ENCODE measurements around the gene PHF20. TPM values are rescaled to one million over a fixed set of nuclear protein-coding genes. Genes with fewer than 3 reads are reported as not detected.

Gene PHF20
- total and polyA plus RNA-seq, 2 of the 8 experiments (the other 6 are each of a cell fraction or from before 2014, with no cell fraction given): 25.6 to 70.1 TPM

DNA sequence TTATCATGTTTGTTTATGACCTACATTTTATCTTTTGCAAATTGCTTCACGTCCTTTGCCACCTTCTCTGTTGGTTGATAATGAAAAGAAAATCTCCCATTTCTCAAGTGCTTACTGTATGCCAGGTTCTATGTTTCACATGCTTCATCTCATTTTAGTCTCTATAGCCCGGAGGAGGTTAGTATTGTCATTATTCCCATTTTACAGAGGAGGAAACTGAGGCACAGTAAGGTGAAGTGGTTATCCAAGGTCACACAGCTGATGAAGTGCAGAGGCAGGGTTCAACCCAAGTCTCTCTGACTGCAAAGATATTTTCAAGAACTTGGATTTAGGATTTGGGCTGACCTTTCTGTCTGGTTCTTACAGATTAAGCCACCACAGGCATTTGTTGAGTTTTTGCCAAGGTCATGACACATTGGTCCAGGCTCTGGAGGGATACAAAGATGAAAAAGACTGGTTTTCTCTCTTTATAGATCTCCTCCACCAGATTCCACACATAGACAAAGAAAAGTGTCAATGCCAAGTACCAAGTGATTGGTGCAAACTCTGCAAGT lies 217.2 kb downstream of the PHF20 start:
- Histone ChIP-seq H3K9me3 (ENCODE audit: insufficient read depth in 2 of 2, low read depth in 1 of 2, low read length in 1 of 2) (no peaks in the 10 kb centered on the region), H2BK120ac (replicated peaks; ENCODE audit: low read depth, low read length) (no peak overlapping the region), H3K4ac (replicated peaks; ENCODE audit: insufficient read length, low read depth, low read length) (no peak overlapping the region), H3K27me3 (replicated peaks in 1 of 4; ENCODE audit: control insufficient read depth in 3 of 4, extremely low read depth in 1 of 4, insufficient read depth in 3 of 4, low read length in 3 of 4) (no peaks in the 10 kb centered on the region), H4K20me1 (replicated peaks in 1 of 2; ENCODE audit: control insufficient read depth in 1 of 2, insufficient read depth in 2 of 2, low read length in 2 of 2) (no peaks in the 10 kb centered on the region), H3K4me2 (ENCODE audit: insufficient read depth in 1 of 2, low read depth in 2 of 2, low read length in 2 of 2) (no peak overlapping the region), H3K56ac (replicated peaks; ENCODE audit: insufficient read length, low read depth, low read length) (no peak overlapping the region), H3K23me2 (ENCODE audit: low read depth, low read length) (no peaks in the 10 kb centered on the region), H3K9ac (replicated peaks in 1 of 4; ENCODE audit: extremely low read depth in 1 of 4, low read depth in 3 of 4, low read length in 3 of 4) (no peak overlapping the region), H2BK12ac (ENCODE audit: low read depth, low read length) (no peak overlapping the region), H3K36me3 (ENCODE audit: control insufficient read depth in 2 of 4, insufficient read depth in 4 of 4, low read length in 3 of 4) (no peaks in the 10 kb centered on the region), H4K5ac (ENCODE audit: insufficient read length, low read depth, low read length) (no peak overlapping the region), H3K79me2 (ENCODE audit: control insufficient read depth in 1 of 2, insufficient read depth in 2 of 2, low read length in 2 of 2) (no peaks in the 10 kb centered on the region), H2AK5ac (ENCODE audit: low read depth, low read length) (no peak overlapping the region), H3K14ac (ENCODE audit: insufficient read length) (no peak overlapping the region), H3K79me1 (ENCODE audit: low read depth, low read length) (no peaks in the 10 kb centered on the region), H2AFZ (ENCODE audit: low read length) (no peak overlapping the region), H2BK20ac (ENCODE audit: low read length) (no peak overlapping the region), H3K23ac (ENCODE audit: insufficient read length) (no peak overlapping the region), H4K91ac (replicated peaks; ENCODE audit: insufficient read length, low read length) (no peak overlapping the region), H3K18ac (ENCODE audit: extremely low read depth, low read length) (no peak overlapping the region), H2BK5ac (ENCODE audit: low read depth, low read length) (no peak overlapping the region), H3K4me3 (ENCODE audit: extremely low read depth in 1 of 4, insufficient read depth in 2 of 4, low read depth in 3 of 4, low read length in 4 of 4) (no peak overlapping the region), H3K27ac (ENCODE audit: low read depth, low read length) (no peak overlapping the region), H3K4me1 (replicated peaks in 1 of 4; ENCODE audit: control insufficient read depth in 3 of 4, insufficient read depth in 4 of 4, low read length in 3 of 4) (no peaks in the 10 kb centered on the region; a peak in 1 of 7 replicates), H2BK15ac (ENCODE audit: low read length) (no peak overlapping the region), H4K8ac (ENCODE audit: extremely low read depth, insufficient read depth, low read length) (no peak overlapping the region)
- FAIRE-seq: no peak
- ChIA-PET POLR2A (ENCODE audit: partially characterized antibody) (no interaction called here), CTCF (ENCODE audit: partially characterized antibody) (interaction anchor here (1.1 to 11.8 kb wide), 4 partner anchors 9 to 148 kb away, joined by 3 to 244 read pairs (median 74); partner anchors contain the start of gene SCAND1)
- WGBS, 2 experiments (ENCODE audit: extremely low coverage in 1 of 2, insufficient coverage in 1 of 2, insufficient read length in 1 of 2, insufficient replicate concordance in 2 of 2, low coverage in 1 of 2, low lambda C conversion rate in 2 of 2, missing lambda C conversion rate in 1 of 2): 85% methylated on average over 2 of the region's 2 CpGs; no CpG with 5 or more reads in 1 of the 2 experiments
- no peak for TF ChIP-seq CBX5 (IDR thresholded peaks at IDR 0.05; ENCODE audit: low read depth, low read length)
- TF ChIP-seq SP4 (IDR thresholded peaks at IDR 0.05; ENCODE audit: low read length): no peak
- no peak for TF ChIP-seq KDM5A (IDR thresholded peaks at IDR 0.05; ENCODE audit: low read length)
- TF ChIP-seq, protein P1, sequence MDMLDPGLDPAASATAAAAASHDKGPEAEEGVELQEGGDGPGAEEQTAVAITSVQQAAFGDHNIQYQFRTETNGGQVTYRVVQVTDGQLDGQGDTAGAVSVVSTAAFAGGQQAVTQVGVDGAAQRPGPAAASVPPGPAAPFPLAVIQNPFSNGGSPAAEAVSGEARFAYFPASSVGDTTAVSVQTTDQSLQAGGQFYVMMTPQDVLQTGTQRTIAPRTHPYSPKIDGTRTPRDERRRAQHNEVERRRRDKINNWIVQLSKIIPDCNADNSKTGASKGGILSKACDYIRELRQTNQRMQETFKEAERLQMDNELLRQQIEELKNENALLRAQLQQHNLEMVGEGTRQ (IDR thresholded peaks at IDR 0.05; ENCODE audit: low read length): no peak
- no peak for TF ChIP-seq POU5F1 (IDR thresholded peaks at IDR 0.05; ENCODE audit: low read depth, low read length)
- TF ChIP-seq TAF7 (optimal IDR thresholded peaks at IDR 0.05; ENCODE audit: borderline replicate concordance, low read depth, low read length): no peak
- TF ChIP-seq ASH2L (IDR thresholded peaks at IDR 0.05; ENCODE audit: low read length): no peak
- no peak for TF ChIP-seq YY1 (IDR thresholded peaks at IDR 0.05; ENCODE audit: low read depth, low read length)
- no peak for TF ChIP-seq SP1 (IDR thresholded peaks at IDR 0.05; ENCODE audit: low read depth, low read length)
- DNase-seq (ENCODE audit: low read depth in 1 of 2, low spot score in 2 of 2): no peak
